Measurements from ENCODE around the gene TCF20.

DNA sequence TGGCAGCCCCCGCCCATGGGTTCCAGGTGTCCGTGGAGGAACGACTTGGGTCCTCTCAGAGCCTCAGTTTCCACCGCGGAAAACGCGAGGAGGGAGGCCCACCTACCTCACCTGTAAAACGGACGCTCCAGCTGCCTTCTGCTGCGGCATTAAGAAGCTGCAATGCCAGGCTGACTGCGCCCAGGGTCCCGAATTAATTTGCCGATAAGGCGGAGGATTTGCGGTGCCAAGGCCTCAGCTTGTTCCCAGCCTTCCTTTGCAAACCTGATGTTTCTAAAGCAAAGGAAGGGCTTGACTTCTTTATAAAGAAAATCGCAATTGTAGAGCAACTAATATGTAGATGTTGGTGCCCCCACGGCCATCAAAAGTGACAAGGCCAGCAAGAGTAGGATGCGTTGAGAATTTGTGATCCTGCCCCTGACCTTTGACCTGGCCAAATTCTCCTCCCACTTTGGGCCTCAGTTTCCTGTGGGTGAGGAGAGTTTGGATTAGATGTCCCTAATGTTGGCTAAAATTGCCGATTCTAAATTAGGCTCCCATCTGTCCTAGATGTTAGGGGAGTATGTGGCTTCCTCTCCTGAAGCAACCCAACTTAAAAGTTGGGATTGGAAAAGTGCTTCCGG lies 849 bp upstream of the TCF20 start:
- TF ChIP-seq, protein P1, sequence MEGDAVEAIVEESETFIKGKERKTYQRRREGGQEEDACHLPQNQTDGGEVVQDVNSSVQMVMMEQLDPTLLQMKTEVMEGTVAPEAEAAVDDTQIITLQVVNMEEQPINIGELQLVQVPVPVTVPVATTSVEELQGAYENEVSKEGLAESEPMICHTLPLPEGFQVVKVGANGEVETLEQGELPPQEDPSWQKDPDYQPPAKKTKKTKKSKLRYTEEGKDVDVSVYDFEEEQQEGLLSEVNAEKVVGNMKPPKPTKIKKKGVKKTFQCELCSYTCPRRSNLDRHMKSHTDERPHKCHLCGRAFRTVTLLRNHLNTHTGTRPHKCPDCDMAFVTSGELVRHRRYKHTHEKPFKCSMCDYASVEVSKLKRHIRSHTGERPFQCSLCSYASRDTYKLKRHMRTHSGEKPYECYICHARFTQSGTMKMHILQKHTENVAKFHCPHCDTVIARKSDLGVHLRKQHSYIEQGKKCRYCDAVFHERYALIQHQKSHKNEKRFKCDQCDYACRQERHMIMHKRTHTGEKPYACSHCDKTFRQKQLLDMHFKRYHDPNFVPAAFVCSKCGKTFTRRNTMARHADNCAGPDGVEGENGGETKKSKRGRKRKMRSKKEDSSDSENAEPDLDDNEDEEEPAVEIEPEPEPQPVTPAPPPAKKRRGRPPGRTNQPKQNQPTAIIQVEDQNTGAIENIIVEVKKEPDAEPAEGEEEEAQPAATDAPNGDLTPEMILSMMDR (IDR thresholded peaks at IDR 0.05 in 4 of 5, conservative IDR thresholded peaks at IDR 0.05 in 1 of 5), result no peak
- no peak for TF ChIP-seq POLR2A (IDR thresholded peaks at IDR 0.05)
